GM10266 (cell line): ENCODE data around the gene STEAP4.

Experiments
- DNase-seq: peaks from one replicate; pipeline ENCODE4 v3.0.0; 2012; ENCODE audit errors: extremely low spot score
- TF ChIP-seq, protein P1 (sequence below): IDR thresholded peaks from 2 replicates; pipeline ENCODE4 v1.5.1; 2012; ENCODE audit warnings: mild to moderate bottlenecking, low read depth; ENCODE audit not compliant: control insufficient read depth, insufficient read depth; ENCODE audit errors: missing control alignments

Gene STEAP4

DNA sequence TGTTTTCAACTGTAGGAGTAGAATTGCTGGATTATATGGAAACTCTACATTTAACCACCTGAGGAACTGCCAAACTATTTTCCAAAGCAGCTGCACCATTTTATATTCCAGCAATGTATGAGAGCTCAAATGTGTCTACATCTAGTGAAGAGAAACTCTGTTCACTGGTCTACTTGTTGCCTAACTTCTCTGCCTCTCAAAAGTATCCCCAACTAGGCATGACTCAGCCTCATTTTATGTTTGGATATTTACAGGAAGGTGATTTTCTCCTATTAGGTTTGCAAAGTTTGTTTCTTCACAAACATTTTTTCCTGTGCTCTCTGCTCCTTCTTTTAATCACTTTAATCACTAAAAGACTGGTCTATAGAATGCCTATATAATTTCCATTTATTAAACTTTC, 49.8 kb downstream of the STEAP4 start:
- DNase-seq = no peak
- TF ChIP-seq, protein P1, sequence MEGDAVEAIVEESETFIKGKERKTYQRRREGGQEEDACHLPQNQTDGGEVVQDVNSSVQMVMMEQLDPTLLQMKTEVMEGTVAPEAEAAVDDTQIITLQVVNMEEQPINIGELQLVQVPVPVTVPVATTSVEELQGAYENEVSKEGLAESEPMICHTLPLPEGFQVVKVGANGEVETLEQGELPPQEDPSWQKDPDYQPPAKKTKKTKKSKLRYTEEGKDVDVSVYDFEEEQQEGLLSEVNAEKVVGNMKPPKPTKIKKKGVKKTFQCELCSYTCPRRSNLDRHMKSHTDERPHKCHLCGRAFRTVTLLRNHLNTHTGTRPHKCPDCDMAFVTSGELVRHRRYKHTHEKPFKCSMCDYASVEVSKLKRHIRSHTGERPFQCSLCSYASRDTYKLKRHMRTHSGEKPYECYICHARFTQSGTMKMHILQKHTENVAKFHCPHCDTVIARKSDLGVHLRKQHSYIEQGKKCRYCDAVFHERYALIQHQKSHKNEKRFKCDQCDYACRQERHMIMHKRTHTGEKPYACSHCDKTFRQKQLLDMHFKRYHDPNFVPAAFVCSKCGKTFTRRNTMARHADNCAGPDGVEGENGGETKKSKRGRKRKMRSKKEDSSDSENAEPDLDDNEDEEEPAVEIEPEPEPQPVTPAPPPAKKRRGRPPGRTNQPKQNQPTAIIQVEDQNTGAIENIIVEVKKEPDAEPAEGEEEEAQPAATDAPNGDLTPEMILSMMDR = no peak

DNA sequence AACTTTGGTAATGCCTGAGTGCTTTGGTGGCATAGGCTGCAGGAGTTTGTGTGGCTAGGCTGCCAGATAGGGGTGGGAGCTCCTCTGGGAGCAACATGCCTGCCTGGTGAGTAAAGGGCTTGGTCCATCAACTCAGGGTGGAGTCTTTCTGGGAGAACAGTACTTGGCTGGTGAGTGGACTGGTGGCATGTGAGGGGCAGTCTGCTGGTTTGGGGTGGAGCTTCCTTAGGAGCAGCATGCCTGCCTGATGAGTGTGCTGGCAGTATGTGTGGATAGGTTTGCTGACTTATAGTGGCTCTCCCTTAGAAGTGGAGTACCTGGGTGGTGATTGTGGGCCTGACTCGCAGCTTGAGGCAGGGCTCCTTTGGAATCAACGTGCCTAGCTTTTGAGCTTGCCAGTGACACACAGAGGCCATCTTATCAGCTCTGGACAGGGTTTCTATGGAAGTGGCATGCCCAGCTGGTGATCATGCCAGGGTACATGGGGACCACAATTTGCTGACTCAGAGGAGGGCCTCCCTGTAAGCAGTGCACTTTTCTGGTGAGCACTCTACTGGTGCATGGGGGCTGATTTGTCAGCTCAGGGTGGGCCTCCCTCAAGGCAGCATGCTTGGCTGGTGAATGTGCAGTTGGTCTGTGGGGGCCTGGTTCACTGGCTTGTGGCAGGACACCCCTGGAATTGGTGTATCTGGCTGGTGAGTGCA, 51.8 kb downstream of the STEAP4 start:
- TF ChIP-seq, protein P1 = no peak
- no peak for DNase-seq

DNA sequence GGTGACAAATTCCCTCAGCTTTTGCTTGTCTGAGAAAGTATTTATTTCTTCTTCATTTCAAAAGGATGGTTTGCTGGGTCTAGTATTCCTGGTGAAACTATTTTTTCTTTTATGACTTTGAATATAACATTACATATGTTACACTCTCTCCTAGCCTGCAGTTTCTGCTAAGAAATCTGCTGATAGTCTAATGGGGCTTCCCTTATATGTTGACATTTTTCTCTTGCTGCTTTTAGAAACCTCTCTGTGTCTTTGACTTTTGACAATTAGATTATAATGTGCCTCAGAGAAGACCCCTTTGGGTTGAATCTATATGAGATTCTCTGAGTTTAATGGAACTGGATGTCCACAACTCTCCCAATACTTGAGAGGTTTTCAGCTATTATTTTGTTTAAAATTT, 53.1 kb downstream of the STEAP4 start:
- DNase-seq = no peak
- TF ChIP-seq, protein P1 = no peak

DNA sequence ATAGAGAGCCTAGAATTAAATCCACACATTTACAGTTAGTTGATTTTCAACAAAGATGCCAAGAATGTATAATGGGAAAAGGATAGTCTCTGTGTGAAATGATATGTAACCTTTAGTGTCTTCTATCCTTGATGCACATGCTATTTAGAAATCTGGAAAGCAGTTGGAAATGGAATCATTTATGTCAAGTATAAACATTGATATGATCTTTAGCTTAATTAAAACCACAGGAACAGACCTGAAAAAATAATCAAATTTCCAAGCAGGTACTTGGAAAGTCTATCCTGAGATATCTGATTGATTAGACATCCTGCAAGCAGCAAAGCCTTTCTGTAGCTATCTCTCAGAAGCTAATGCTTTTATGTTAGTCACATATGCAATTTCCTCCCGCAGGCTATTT, 62.4 kb downstream of the STEAP4 start:
- TF ChIP-seq, protein P1 = no peak
- DNase-seq = no peak

DNA sequence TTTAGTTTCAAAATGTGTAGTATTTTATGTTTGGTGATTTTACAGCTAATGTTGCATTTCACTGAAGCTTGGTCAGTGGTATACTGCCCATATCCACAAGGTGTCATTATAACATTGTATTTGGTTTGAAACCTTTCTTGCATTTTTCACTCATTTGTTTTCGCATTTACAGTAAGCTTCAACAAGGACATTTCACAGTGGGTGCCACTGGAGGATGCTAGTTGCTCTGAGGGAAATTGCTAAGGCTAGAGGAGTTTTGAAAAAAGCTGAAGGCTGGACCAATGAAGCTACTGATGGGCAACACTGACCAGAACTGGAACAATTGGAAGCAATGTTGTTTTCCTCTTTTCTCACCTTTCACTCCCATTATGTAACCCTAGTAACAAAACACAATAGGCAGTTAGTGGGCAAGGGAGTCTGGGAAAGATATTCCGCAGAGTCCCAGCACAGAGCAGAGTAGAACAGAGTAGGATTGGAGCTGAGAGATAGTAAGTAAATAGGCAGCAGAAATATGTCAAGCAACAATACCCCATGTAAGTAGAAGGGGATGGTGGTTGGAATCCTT, 63.3 kb downstream of the STEAP4 start:
- peak; percentile 20 for DNase-seq
- TF ChIP-seq, protein P1 = peak; percentile 75

DNA sequence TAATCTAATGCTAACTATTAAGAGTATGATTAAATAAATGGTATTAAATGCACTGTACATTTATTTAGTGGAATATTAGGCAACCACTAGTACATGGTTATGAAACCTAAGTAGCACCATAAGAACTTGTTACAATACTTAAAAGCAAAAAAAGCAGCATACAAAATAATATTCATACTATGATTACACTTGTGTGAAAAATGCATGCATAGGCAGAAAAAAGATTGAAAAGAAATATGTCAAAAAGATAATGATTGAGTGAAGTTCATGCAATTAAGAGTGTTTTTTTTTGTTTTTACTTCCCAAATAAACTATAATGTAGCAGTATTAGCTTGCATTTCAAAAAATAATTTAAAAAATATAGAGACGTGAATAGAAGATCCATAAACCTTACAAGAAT, 66.8 kb downstream of the STEAP4 start:
- TF ChIP-seq, protein P1 = no peak
- no peak for DNase-seq

DNA sequence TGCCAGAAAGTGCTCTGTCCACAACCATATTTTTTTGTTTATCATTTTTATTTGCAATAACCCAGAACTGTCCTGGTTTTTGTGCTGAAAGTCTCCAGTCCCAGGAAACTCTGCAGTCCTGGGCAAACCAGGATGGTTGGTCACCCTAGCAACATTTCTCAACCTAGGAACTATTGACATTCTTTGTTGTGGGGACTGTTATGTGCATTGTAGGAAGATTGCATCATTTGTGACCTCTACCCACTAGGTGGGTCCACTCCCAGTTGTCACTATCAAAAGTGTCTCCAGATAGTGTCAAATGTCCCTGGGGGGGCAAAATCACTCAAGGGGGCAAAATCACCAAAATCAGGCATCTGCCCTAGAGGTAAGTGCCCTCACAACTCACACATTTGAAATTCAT, 72.9 kb downstream of the STEAP4 start:
- no peak for DNase-seq

More for the DNA sequence above, 72.9 kb downstream of the STEAP4 start:
- TF ChIP-seq, protein P1 = no peak
